Activated T-helper 2 cell treated with anti-CD3 and anti-CD28 coated beads, Interferon-gamma antibody, Interleukin-2, Interleukin-4, amounts not matched to agents 10 μg/mL and 5 μg/mL and 100 μg/mL, durations not matched to agents 14 hours and 24 hours and 36 hours (primary cell): ENCODE results near the gene CDC42BPA. TPM values are rescaled to one million over a fixed set of nuclear protein-coding genes. Genes with fewer than 3 reads are reported as not detected.
"Not testable (repeated sequence)": the region's sequence is repeated elsewhere in the genome, so short reads cannot be mapped to it uniquely, and the experiment has no call there.

Experiments used
- DNase-seq: peaks from one replicate; pipeline ENCODE4 v3.0.0; 2021; ENCODE audit warnings: low spot score
- H3K27ac Mint-ChIP-seq: one replicate; pipeline ENCODE4 v1.8.0; 2021; ENCODE audit warnings: mixed read lengths
- H3K27me3 Mint-ChIP-seq: one replicate; pipeline ENCODE4 v1.8.0; 2021; ENCODE audit warnings: low read depth, mixed read lengths
- H3K36me3 Mint-ChIP-seq: one replicate; pipeline ENCODE4 v1.8.0; 2021; ENCODE audit warnings: low read depth, mixed read lengths
- H3K4me1 Mint-ChIP-seq: one replicate; pipeline ENCODE4 v1.8.0; 2021; ENCODE audit warnings: low read depth, mixed read lengths
- H3K4me3 Mint-ChIP-seq: one replicate; pipeline ENCODE4 v1.8.0; 2021; ENCODE audit warnings: low read depth, mild to moderate bottlenecking, moderate library complexity, mixed read lengths
- H3K9me3 Mint-ChIP-seq: one replicate; pipeline ENCODE4 v1.8.0; 2021; ENCODE audit warnings: mixed read lengths
- intact Hi-C: fragments of 100-400 bp; cut with micrococcal nuclease; formaldehyde crosslinking; loops from one replicate; pipeline ENCODE4 v1.15.1; 2023
- total RNA-seq: library from RNA; stranded (reverse); gene quantifications from 2 replicates; pipeline ENCODE4 v1.2.3, GENCODE V29; 2022

The CDC42BPA gene
- total RNA-seq, 1 donor from 2014 or later: 6.6 TPM

DNA sequence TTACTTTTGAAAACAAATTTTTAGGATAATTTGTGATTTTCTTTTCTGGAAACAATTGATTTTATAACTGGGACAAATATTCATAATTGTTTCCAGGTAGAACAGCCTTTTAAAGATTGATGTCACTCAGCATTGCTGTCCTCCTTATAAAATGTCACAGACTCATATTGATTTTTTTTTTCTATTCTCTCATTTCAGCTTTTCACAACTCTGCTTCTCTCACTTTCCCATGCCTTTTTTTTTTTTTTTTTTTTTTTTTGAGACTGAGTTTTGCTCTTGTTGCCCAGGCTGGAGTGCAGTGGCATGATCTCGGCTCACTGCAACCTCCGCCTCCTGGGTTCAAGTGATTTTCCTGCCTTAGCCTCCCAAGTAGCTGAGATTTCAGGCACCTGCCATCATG lies 33.9 kb upstream of the CDC42BPA start:
- H3K36me3 Mint-ChIP-seq, H3K9me3 Mint-ChIP-seq, H3K27me3 Mint-ChIP-seq, H3K4me1 Mint-ChIP-seq, DNase-seq, H3K4me3 Mint-ChIP-seq, intact Hi-C loops, H3K27ac Mint-ChIP-seq: not testable (repeated sequence)

DNA sequence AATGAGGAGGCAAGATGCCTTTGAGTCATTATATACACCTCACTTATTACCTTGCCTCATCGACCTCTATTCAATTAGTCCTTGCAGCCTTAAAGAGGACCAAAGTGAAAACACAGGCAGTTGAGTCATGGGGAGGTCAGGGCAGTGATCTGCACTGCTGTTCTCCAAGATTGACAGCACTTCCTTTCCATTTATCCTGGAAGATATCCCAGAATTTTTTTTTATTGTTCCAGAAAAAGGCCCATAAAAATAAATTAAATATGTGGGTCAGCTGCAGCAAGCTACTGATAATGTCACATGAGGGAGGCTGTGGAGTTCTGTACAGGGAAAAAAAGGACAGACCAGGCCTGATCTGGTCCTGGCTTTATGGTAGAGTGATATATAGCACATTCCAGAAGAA lies 33.2 kb upstream of the CDC42BPA start:
- no peak overlapping the region for H3K4me3 Mint-ChIP-seq
- H3K9me3 Mint-ChIP-seq: no peaks in the 10 kb centered on the region
- intact Hi-C loops: no loop called here
- H3K27me3 Mint-ChIP-seq: peaks cover 4% of the 10 kb centered on the region
- H3K36me3 Mint-ChIP-seq: no peaks in the 10 kb centered on the region
- no peak overlapping the region for H3K27ac Mint-ChIP-seq
- DNase-seq: no peak
- no peaks in the 10 kb centered on the region for H3K4me1 Mint-ChIP-seq

DNA sequence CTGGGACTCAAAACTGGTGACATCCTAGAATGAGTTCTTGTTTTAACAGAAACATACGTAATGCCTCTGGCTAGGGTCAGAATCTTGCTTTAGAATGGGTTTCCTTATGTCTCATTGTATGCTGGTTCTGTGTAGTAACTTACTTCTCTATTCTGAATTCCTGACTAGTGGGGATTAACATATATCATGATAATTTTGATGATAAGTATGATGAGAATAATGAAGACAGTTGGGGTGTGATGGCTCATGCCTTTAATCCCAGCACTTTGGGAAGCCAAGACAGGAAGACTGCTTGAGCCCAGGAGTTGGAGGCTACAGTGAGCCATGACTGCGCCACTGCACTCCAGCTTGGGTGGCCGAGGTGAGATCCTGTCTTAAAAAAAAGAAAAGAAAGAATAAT lies 31.7 kb upstream of the CDC42BPA start:
- Mint-ChIP-seq H3K36me3 (no peaks in the 10 kb centered on the region), H3K27me3 (peaks cover 4% of the 10 kb centered on the region), H3K27ac (no peak overlapping the region), H3K9me3 (no peaks in the 10 kb centered on the region), H3K4me1 (no peaks in the 10 kb centered on the region), H3K4me3 (no peak overlapping the region)
- DNase-seq: no peak
- intact Hi-C loops: no loop called here

DNA sequence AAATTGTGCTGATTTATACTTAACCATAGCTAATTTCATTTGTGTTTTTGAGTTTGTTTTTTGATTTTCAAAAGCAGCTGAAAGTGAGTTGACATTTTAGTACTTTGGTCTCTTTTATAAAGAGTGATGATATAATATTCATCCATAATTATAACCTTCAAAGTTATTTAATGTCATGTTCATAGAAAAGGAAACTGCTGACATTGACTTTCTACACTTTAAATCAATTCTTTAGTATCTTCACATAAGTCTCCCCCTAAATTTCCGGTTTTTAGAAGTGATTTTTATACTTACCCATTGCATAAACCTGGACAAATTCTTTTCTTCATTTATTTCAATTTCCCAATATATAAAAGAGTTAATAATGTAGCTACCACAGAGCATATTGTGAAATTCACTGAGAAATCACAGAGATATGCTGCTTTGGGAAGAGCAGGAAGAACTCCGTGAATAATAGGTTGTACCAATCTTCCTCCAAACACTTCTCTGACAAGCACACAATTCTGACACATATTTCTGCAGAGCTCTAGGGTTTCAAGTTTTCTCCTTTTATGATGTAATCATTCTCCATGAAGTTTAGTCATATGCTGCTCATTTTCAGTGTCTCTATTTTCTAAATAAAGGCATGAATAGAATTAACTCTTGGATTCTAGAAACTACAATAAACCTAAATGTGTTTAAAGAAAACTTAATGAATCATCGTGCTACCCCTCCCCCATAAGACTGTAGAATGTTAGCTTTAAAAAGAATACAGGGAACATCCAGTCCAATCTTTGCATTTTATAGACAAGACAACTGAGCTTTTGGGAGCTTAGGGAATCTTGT lies 25.6 kb upstream of the CDC42BPA start:
- Mint-ChIP-seq H3K9me3 (no peaks in the 10 kb centered on the region), H3K4me1 (no peaks in the 10 kb centered on the region), H3K4me3 (no peak overlapping the region), H3K36me3 (no peaks in the 10 kb centered on the region), H3K27me3 (peaks cover 7% of the 10 kb centered on the region), H3K27ac (no peak overlapping the region)
- intact Hi-C loops: no loop called here
- DNase-seq: no peak

DNA sequence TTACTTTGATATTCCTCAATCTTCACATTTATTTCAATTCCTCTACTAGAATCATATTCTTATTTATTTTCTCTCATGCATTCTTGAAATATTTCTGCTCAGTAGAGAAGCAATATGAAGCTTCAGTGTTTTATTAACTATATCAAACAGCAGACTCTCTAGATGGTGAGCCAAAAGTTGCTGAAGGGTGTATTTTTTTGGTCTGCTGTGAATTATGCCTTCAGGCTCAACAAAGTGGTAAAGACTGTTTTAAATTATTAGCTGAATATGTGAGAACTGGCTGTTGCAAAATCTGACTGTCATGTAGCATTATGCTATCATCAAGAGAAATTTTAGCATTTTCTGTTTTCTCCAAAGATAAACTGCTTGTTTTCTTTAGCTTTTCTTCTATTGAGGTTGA lies 24.9 kb upstream of the CDC42BPA start:
- H3K4me3 Mint-ChIP-seq: no peak overlapping the region
- no peaks in the 10 kb centered on the region for H3K9me3 Mint-ChIP-seq
- no peaks in the 10 kb centered on the region for H3K4me1 Mint-ChIP-seq
- no peak overlapping the region for H3K27ac Mint-ChIP-seq
- DNase-seq: no peak
- H3K27me3 Mint-ChIP-seq: peaks cover 7% of the 10 kb centered on the region
- intact Hi-C loops: no loop called here
- H3K36me3 Mint-ChIP-seq: no peaks in the 10 kb centered on the region

DNA sequence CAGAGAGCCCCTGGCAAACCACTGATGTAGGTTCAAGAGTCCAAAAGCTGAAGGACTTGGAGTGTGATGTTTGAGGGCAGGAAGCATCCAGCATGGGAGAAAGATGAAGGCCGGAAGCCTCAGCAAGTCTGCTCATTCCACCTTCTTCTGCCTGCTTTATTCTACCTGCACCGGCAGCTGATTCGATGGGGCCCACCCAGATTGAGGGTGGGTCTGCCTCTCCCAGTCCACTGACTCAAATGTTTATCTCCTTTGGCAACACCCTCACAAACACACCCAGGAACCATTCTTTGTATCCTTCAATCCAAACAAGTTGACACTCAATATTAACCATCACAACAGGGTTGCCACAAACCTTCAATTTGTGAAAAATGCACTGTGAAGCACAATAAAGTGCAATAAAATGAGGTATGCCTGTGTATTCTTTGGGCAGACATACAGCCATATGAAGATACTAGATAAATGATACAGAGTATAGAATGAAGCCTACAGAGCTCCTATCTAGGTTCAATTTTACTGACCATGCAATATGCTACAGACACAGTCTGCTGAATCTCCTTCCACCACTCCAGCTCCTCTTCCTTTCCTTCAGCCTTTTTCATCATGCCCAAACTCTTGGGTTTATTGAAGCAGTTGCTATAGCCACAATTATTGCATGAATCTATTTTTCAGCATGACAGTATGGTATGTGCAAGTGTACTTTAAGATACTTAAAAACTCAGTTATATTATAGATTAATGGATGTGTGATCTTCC lies 24.0 kb upstream of the CDC42BPA start:
- H3K4me1 Mint-ChIP-seq: no peaks in the 10 kb centered on the region

DNA sequence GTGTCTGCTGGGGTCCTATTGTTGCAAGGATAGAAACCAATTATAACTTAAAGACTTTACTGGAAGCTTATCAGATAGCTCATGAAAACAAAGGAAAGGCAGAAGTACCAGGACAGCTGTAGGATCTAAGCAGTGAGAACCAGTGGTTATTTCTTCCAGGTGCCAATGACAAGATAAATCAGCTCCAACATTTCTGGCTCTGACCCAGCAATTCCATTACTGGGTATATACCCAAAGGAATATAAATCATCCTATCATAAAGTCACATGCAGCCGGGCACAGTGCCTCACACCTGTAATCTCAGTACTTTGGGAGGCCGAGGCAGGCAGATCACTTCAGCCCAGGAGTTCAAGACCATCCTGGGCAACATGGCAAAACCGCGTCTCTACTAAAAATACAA lies 17.8 kb upstream of the CDC42BPA start:
- H3K36me3 Mint-ChIP-seq, H3K27ac Mint-ChIP-seq, H3K27me3 Mint-ChIP-seq, DNase-seq, intact Hi-C loops, H3K4me3 Mint-ChIP-seq, H3K4me1 Mint-ChIP-seq: not testable (repeated sequence)
- H3K9me3 Mint-ChIP-seq: peaks cover 11% of the 10 kb centered on the region

More for the DNA sequence above, 24.0 kb upstream of the CDC42BPA start:
- peaks cover 7% of the 10 kb centered on the region for H3K27me3 Mint-ChIP-seq
- intact Hi-C loops: no loop called here
- DNase-seq: no peak
- no peaks in the 10 kb centered on the region for H3K9me3 Mint-ChIP-seq
- no peak overlapping the region for H3K27ac Mint-ChIP-seq
- no peak overlapping the region for H3K4me3 Mint-ChIP-seq
- no peaks in the 10 kb centered on the region for H3K36me3 Mint-ChIP-seq

DNA sequence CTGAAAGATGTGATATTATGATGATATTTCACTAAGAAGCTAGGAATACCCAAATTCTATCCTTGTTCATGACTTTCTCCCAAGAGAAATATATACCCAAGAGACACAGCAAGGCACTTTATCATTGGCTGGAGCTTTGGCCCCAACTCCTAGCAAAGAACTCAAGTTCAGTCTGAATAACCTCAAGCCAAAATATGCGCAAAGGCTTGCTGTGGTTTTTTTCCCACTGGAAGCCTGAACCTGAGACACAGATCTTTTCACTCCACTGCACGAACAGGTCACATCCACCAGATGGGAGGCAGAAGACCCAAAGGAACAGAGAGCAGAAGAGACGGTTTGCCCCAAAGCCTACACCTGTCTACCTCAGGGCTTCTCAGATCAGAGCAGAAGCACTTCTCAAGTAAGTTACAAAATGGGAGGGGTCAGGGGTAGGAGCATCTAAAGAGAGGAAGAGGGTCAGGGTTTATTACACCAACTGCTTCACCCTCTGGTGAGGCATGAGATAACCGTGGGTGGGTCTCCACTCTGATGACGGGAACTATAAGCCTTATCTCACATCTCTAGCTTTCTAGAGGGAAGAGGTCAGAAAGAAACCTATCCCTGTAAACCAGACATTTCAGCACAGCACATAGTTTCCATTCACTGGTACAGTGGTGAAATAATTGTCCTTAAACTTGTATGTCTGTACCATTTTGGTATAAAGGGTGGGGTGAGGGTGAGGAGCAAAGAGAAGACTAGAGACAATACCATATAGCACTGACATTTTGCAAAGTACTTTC lies 17.1 kb upstream of the CDC42BPA start:
- Mint-ChIP-seq H3K36me3 (no peaks in the 10 kb centered on the region), H3K27me3 (no peaks in the 10 kb centered on the region), H3K4me1 (peaks cover 4% of the 10 kb centered on the region), H3K4me3 (no peak overlapping the region), H3K9me3 (peaks cover 11% of the 10 kb centered on the region), H3K27ac (no peak overlapping the region)
- no peak for DNase-seq
- intact Hi-C loops: no loop called here

DNA sequence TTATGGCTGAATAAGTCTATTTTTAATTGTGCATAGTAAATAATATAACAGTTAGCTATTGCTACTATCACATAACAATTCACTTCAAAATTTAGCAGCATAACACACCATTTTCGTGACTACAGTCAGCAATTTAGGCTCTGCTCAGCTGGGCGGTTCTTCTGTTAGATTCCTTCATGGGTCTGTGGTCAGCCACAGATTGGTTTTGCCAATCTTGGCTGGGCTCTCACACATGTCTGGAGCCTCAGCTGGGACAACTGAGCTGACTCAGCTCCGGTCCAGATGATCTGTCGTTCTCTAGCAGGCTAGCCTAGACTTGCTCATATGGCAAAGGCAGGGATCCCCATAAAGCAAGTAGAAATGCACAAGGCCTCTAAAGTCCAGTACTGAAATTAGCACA lies 15.1 kb upstream of the CDC42BPA start:
- intact Hi-C loops: no loop called here
- peaks cover 1% of the 10 kb centered on the region for H3K27me3 Mint-ChIP-seq
- no peak for DNase-seq
- H3K36me3 Mint-ChIP-seq: no peaks in the 10 kb centered on the region
- peaks cover 11% of the 10 kb centered on the region for H3K9me3 Mint-ChIP-seq
- H3K4me1 Mint-ChIP-seq: peaks cover 4% of the 10 kb centered on the region
- H3K27ac Mint-ChIP-seq: no peak overlapping the region
- H3K4me3 Mint-ChIP-seq: no peak overlapping the region

DNA sequence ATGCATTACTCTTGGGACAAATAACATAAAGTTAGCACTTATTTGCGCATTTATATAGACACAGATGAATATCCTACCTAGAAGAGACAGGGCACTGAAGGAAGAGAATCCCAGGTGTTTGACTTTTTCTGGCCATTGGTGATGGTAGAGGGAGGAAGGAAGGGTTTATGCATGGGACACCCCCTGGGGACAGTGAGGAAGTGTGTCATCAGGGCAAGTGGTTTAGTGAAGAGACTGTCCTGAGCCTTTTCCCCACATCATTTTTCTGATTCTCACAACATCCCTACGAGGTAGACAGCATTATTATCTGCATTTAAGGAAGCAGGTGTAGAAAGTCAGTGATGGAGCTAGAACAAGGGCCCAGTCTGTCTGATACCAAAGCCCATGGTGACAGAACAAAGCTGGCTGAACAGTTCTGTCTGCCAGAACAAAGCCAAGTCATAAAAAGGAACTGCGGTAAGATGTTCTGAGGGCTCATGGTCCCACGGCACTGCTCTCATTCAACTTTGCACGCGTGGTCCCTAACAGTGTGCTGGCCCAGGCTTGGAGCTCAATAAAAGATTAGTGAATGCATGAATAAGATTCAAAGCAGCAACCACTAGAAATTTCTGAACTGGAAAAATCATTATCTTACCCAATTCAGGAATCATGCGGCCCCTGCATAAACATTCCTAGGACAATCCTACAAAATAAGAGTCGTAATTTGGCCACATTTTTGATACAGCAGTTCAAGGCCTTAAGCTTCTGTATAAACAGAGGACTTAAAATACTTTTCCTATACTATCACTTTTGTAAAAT lies 12.2 kb upstream of the CDC42BPA start:
- H3K4me3 Mint-ChIP-seq: no peak overlapping the region
- H3K9me3 Mint-ChIP-seq: peaks cover 11% of the 10 kb centered on the region
- no peak for DNase-seq
- peaks cover 4% of the 10 kb centered on the region for H3K4me1 Mint-ChIP-seq
- no peaks in the 10 kb centered on the region for H3K36me3 Mint-ChIP-seq
- peaks cover 3% of the 10 kb centered on the region for H3K27me3 Mint-ChIP-seq
- intact Hi-C loops: no loop called here
- H3K27ac Mint-ChIP-seq: no peak overlapping the region

DNA sequence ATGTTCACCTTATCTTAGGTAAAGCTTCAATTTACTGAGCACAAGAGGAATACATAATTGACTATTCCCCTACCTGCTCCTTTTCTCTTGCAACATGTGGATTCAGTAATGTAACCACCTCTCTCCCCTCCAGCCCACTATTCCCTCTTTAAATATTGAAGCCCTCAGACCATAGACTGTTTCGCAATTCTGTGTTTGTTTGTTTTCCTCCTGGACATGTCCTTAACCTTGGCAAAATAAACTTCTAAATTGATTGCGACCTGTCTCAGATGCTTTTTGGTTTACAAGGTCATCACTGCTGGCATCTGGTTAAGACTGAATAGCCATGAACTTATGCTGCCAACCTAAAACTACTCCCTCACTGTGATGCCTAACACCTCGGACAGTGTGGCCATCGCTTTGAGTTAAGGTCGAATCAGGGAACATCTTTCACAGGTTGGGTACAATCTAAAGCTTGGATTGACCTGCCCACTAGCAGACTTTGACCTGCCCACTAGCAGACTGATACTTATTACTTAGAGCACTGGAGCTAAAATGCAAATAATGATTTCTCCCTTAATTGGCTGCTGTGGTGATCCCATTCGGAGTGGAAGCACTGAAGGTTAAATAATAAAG lies 10.2 kb upstream of the CDC42BPA start:
- Mint-ChIP-seq H3K27me3 (peaks cover 13% of the 10 kb centered on the region), H3K9me3 (peaks cover 7% of the 10 kb centered on the region), H3K4me1 (no peaks in the 10 kb centered on the region), H3K27ac (no peak overlapping the region), H3K4me3 (no peak overlapping the region), H3K36me3 (no peaks in the 10 kb centered on the region)
- intact Hi-C loops: no loop called here
- no peak for DNase-seq

DNA sequence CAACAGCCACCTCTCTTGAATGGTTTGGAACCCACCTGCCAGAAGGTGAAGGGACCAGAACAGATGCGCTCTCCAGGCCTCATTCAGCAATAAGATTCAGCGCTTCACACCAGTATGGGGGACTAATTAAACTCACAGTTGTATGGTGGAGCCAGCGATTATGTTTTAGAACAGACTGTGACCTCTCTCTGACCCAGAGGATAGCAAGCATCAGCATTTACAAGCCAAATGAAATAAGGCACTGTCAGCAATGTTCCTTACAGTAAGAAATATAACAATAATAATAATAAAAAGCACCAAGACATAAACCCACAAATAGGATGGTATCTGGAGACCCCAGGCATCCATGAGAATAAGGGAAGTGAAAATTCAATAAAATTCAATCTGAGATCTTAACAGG lies 6.9 kb upstream of the CDC42BPA start:
- Mint-ChIP-seq H3K9me3 (no peaks in the 10 kb centered on the region), H3K4me1 (peaks cover 11% of the 10 kb centered on the region), H3K27ac (no peak overlapping the region), H3K4me3 (no peak overlapping the region), H3K27me3 (peaks cover 33% of the 10 kb centered on the region), H3K36me3 (no peaks in the 10 kb centered on the region)
- DNase-seq: no peak
- intact Hi-C loops: no loop called here
